ENCODE data around the gene DNAJC1.

Gene DNAJC1

DNA sequence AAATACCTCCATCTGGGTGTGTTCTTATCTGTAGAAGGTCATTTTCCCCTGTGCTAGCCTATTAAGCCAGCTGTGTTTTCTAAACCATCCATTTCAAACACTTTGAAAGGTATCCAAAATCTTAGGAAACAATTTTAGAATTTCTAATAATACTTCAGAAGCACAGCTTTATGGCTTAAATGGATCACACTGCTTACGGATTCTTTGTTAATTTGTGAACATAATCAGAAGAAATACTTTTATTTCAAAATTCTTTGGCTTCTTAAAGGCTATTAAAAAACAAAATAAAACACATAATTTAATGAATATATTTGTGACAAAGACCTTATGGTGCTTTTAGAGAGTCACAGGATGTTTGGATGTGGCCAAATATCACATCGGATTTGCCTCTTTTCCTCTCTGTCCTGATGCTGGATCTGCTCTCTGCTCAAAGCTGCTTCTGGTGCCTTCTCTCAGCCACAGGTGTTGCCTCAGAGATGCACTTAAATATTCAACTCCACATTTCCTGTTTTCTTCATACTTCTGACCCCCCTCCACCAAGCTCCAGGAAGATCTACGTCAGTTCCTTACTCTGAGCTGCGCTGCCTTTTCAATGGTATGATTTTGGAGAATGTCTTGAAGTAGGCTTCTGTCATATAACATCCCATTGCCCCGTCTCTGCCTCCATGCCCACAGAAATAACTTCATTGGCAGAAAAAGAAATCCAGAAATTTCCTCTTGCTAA, 238.9 kb downstream of the DNAJC1 start:
- peak; percentile 37; the same call in 1 of the 3 replicates for ATAC-seq (ENCODE audit: insufficient read depth, low read depth)
- no peaks in the 10 kb centered on the region for H3K79me2 ChIP-seq (ENCODE audit: insufficient read depth, low read length)
- no peak overlapping the region for H3K4me3 ChIP-seq (ENCODE audit: low read depth in 1 of 2, low read length in 2 of 2)
- H4K20me1 ChIP-seq (ENCODE audit: insufficient read depth, low read length) = no peaks in the 10 kb centered on the region
- DNase-seq = no peak
- H3K4me2 ChIP-seq (ENCODE audit: insufficient read depth, low read length) = no peak overlapping the region
- no peaks in the 10 kb centered on the region for H3K36me3 ChIP-seq (ENCODE audit: insufficient read depth, low read length)
- H3K27ac ChIP-seq (ENCODE audit: low read length) = no peak overlapping the region
- H3K9me3 ChIP-seq (ENCODE audit: insufficient read depth, low read length, severe bottlenecking) = no peaks in the 10 kb centered on the region
- no peak overlapping the region for H3K9ac ChIP-seq (ENCODE audit: low read depth, low read length)
- H3K27me3 ChIP-seq (ENCODE audit: insufficient read depth, low read length, poor library complexity) = no peaks in the 10 kb centered on the region
- no peak for TF ChIP-seq CTCF (IDR thresholded peaks at IDR 0.05; ENCODE audit: borderline replicate concordance, extremely low read depth, low read length, poor library complexity, severe bottlenecking)
- no peaks in the 10 kb centered on the region for H3K4me1 ChIP-seq (ENCODE audit: insufficient read depth, low read length)
- no peak overlapping the region for H2AFZ ChIP-seq (ENCODE audit: low read depth, low read length)

GRCh38 chr10:21760332-21760731, 243.2 kb downstream of the DNAJC1 start:
- H4K20me1 ChIP-seq (ENCODE audit: insufficient read depth, low read length) = no peaks in the 10 kb centered on the region

DNA sequence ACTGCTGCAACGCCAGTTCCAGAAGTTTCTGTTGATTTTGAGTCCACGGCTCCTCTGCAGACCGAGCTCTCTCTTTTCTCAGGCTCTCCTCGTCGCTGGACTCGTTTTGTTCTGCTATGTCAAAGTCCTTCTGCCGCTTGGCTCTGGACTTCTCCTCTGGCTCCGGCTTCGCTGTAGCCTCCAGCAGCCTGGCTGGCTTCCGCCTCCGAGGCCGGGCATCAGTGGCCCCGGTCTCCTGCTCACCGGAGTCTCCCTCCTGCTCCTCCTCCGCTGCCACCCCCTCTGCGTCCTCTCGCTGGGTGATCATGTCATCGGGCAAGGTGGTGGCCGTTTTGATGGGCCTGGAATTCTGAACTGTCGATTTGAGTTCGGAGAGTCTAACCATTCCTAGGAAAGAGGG, 244.3 kb downstream of the DNAJC1 start:
- Histone ChIP-seq H3K27ac (ENCODE audit: low read length) (no peak overlapping the region), H4K20me1 (ENCODE audit: insufficient read depth, low read length) (no peaks in the 10 kb centered on the region), H3K4me1 (ENCODE audit: insufficient read depth, low read length) (no peaks in the 10 kb centered on the region), H2AFZ (ENCODE audit: low read depth, low read length) (no peak overlapping the region), H3K4me2 (ENCODE audit: insufficient read depth, low read length) (no peak overlapping the region), H3K27me3 (ENCODE audit: insufficient read depth, low read length, poor library complexity) (no peaks in the 10 kb centered on the region), H3K79me2 (ENCODE audit: insufficient read depth, low read length) (no peaks in the 10 kb centered on the region), H3K36me3 (ENCODE audit: insufficient read depth, low read length) (no peaks in the 10 kb centered on the region), H3K4me3 (ENCODE audit: low read depth in 1 of 2, low read length in 2 of 2) (no peak overlapping the region), H3K9me3 (ENCODE audit: insufficient read depth, low read length, severe bottlenecking) (no peaks in the 10 kb centered on the region), H3K9ac (ENCODE audit: low read depth, low read length) (no peak overlapping the region)
- ATAC-seq (ENCODE audit: insufficient read depth, low read depth) = no peak
- TF ChIP-seq CTCF (IDR thresholded peaks at IDR 0.05; ENCODE audit: borderline replicate concordance, extremely low read depth, low read length, poor library complexity, severe bottlenecking) = no peak
- no peak for TF ChIP-seq EZH2 (IDR thresholded peaks at IDR 0.05; ENCODE audit: borderline replicate concordance, low read depth, low read length, severe bottlenecking)
- no peak for DNase-seq

More at GRCh38 chr10:21760332-21760731, 243.2 kb downstream of the DNAJC1 start:
- no peaks in the 10 kb centered on the region for H3K4me1 ChIP-seq (ENCODE audit: insufficient read depth, low read length)
- no peaks in the 10 kb centered on the region for H3K9me3 ChIP-seq (ENCODE audit: insufficient read depth, low read length, severe bottlenecking)
- no peak overlapping the region for H3K9ac ChIP-seq (ENCODE audit: low read depth, low read length)
- H3K27ac ChIP-seq (ENCODE audit: low read length) = no peak overlapping the region
- H3K27me3 ChIP-seq (ENCODE audit: insufficient read depth, low read length, poor library complexity) = no peaks in the 10 kb centered on the region
- H2AFZ ChIP-seq (ENCODE audit: low read depth, low read length) = no peak overlapping the region
- no peaks in the 10 kb centered on the region for H3K79me2 ChIP-seq (ENCODE audit: insufficient read depth, low read length)
- TF ChIP-seq CTCF (IDR thresholded peaks at IDR 0.05; ENCODE audit: borderline replicate concordance, extremely low read depth, low read length, poor library complexity, severe bottlenecking) = no peak
- ATAC-seq (ENCODE audit: insufficient read depth, low read depth) (no peak), DNase-seq (no peak)
- no peaks in the 10 kb centered on the region for H3K36me3 ChIP-seq (ENCODE audit: insufficient read depth, low read length)
- H3K4me2 ChIP-seq (ENCODE audit: insufficient read depth, low read length) = no peak overlapping the region
- no peak overlapping the region for H3K4me3 ChIP-seq (ENCODE audit: low read depth in 1 of 2, low read length in 2 of 2)
